ENCODE data around the gene GABRR1. TPM values are rescaled to one million over a fixed set of nuclear protein-coding genes. Genes with fewer than 3 reads are reported as not detected.

GABRR1 gene
- polyA plus RNA-seq, 3 donors from 2014 or later = not detected

GRCh38 chr6:89204096-89204495, 13.1 kb downstream of the GABRR1 start:
- Mint-ChIP-seq H3K9me3 (no peaks in the 10 kb centered on the region), H3K4me1 (no peaks in the 10 kb centered on the region), H3K4me3 (no peak overlapping the region), H3K27ac (no peak overlapping the region), H3K36me3 (no peaks in the 10 kb centered on the region), H3K27me3 (ENCODE audit: low read depth in 3 of 3) (peaks cover 0 to 4% (median 3%) of the 10 kb centered on the region in 3 donors)
- DNase-seq = no peak

GRCh38 chr6:89200706-89201215, 16.4 kb downstream of the GABRR1 start:
- peaks cover 1 to 9% of the 10 kb centered on the region in 2 donors for H3K4me1 Mint-ChIP-seq
- no peak for DNase-seq
- H3K27ac Mint-ChIP-seq = no peak overlapping the region
- no peak overlapping the region for H3K4me3 Mint-ChIP-seq
- peaks cover 0 to 1% (median 0%) of the 10 kb centered on the region in 3 donors for H3K27me3 Mint-ChIP-seq (ENCODE audit: low read depth in 3 of 3)
- H3K9me3 Mint-ChIP-seq = peaks cover 0 to 2% (median under 1%) of the 10 kb centered on the region in 6 donors
- peaks cover 0 to under 1% (median 0%) of the 10 kb centered on the region in 3 donors for H3K36me3 Mint-ChIP-seq

GRCh38 chr6:89199579-89199978, 17.6 kb downstream of the GABRR1 start:
- no peak for DNase-seq
- Mint-ChIP-seq H3K27ac (no peak overlapping the region), H3K9me3 (peaks cover 4 to 14% (median 12%) of the 10 kb centered on the region in 6 donors), H3K27me3 (ENCODE audit: low read depth in 3 of 3) (peaks cover 0 to 1% (median 0%) of the 10 kb centered on the region in 3 donors), H3K36me3 (peaks cover 0 to 10% (median 4%) of the 10 kb centered on the region in 3 donors), H3K4me3 (no peak overlapping the region), H3K4me1 (peaks cover 1 to 9% of the 10 kb centered on the region in 2 donors)

- H3K4me1 Mint-ChIP-seq = peaks cover 1 to 9% of the 10 kb centered on the region in 2 donors
- H3K36me3 Mint-ChIP-seq = peaks cover 0 to 15% (median 4%) of the 10 kb centered on the region in 3 donors
- peaks cover 7 to 26% (median 15%) of the 10 kb centered on the region in 6 donors for H3K9me3 Mint-ChIP-seq
- no peak for DNase-seq
- H3K27ac Mint-ChIP-seq = no peak overlapping the region
- no peak overlapping the region for H3K4me3 Mint-ChIP-seq
- H3K27me3 Mint-ChIP-seq (ENCODE audit: low read depth in 3 of 3) = peaks cover 0 to 5% (median 1%) of the 10 kb centered on the region in 3 donors
Observed at GRCh38 chr6:89198235-89198634, 18.9 kb downstream of the GABRR1 start.

GRCh38 chr6:89197141-89197540, 20.0 kb downstream of the GABRR1 start:
- DNase-seq = peak in 2 of 3 donors; percentile 4 to 12
- no peak overlapping the region for H3K27ac Mint-ChIP-seq

GRCh38 chr6:89194559-89194958, 22.6 kb downstream of the GABRR1 start:
- H3K36me3 Mint-ChIP-seq = peaks cover 0 to 15% (median 4%) of the 10 kb centered on the region in 3 donors
- peaks cover 9 to 26% (median 15%) of the 10 kb centered on the region in 6 donors for H3K9me3 Mint-ChIP-seq
- no peak overlapping the region for H3K4me3 Mint-ChIP-seq
- H3K27ac Mint-ChIP-seq = no peak overlapping the region
- H3K27me3 Mint-ChIP-seq (ENCODE audit: low read depth in 3 of 3) = peaks cover 0 to 8% (median 5%) of the 10 kb centered on the region in 3 donors
- H3K4me1 Mint-ChIP-seq = peaks cover 1 to 9% of the 10 kb centered on the region in 2 donors
- no peak for DNase-seq

More at GRCh38 chr6:89197141-89197540, 20.0 kb downstream of the GABRR1 start:
- peaks cover 9 to 26% (median 15%) of the 10 kb centered on the region in 6 donors for H3K9me3 Mint-ChIP-seq
- peaks cover 0 to 15% (median 4%) of the 10 kb centered on the region in 3 donors for H3K36me3 Mint-ChIP-seq
- H3K4me1 Mint-ChIP-seq = peaks cover 1 to 9% of the 10 kb centered on the region in 2 donors
- H3K4me3 Mint-ChIP-seq = no peak overlapping the region
- H3K27me3 Mint-ChIP-seq (ENCODE audit: low read depth in 3 of 3) = peaks cover 1 to 8% (median 2%) of the 10 kb centered on the region in 3 donors

- Mint-ChIP-seq H3K9me3 (peaks cover 9 to 24% (median 15%) of the 10 kb centered on the region in 6 donors), H3K4me3 (no peak overlapping the region), H3K27ac (no peak overlapping the region), H3K36me3 (peaks cover 0 to 14% (median 4%) of the 10 kb centered on the region in 3 donors), H3K27me3 (ENCODE audit: low read depth in 3 of 3) (peaks cover 0 to 11% (median 5%) of the 10 kb centered on the region in 3 donors), H3K4me1 (no peaks in the 10 kb centered on the region)
- no peak for DNase-seq
Observed at GRCh38 chr6:89190741-89191140, 26.4 kb downstream of the GABRR1 start.

GRCh38 chr6:89187504-89187903, 29.7 kb downstream of the GABRR1 start:
- no peak overlapping the region for H3K27ac Mint-ChIP-seq
- H3K9me3 Mint-ChIP-seq = no peaks in the 10 kb centered on the region
- peaks cover 2 to 4% (median 2%) of the 10 kb centered on the region in 3 donors for H3K27me3 Mint-ChIP-seq (ENCODE audit: low read depth in 3 of 3)
- no peak overlapping the region for H3K4me3 Mint-ChIP-seq
- H3K36me3 Mint-ChIP-seq = no peaks in the 10 kb centered on the region
- no peak for DNase-seq
- no peaks in the 10 kb centered on the region for H3K4me1 Mint-ChIP-seq

- Mint-ChIP-seq H3K9me3 (no peaks in the 10 kb centered on the region), H3K4me1 (no peaks in the 10 kb centered on the region), H3K4me3 (no peak overlapping the region), H3K27me3 (ENCODE audit: low read depth in 3 of 3) (peaks cover 2 to 4% (median 2%) of the 10 kb centered on the region in 3 donors), H3K27ac (no peak overlapping the region), H3K36me3 (no peaks in the 10 kb centered on the region)
- DNase-seq = no peak
Observed at GRCh38 chr6:89186762-89187161, 30.4 kb downstream of the GABRR1 start.

GRCh38 chr6:89184344-89184743, 32.8 kb downstream of the GABRR1 start:
- no peaks in the 10 kb centered on the region for H3K4me1 Mint-ChIP-seq
- no peak overlapping the region for H3K4me3 Mint-ChIP-seq
- no peaks in the 10 kb centered on the region for H3K36me3 Mint-ChIP-seq
- DNase-seq = no peak
- no peaks in the 10 kb centered on the region for H3K9me3 Mint-ChIP-seq
- H3K27me3 Mint-ChIP-seq (ENCODE audit: low read depth in 3 of 3) = peaks cover 2 to 5% (median 4%) of the 10 kb centered on the region in 3 donors
- H3K27ac Mint-ChIP-seq = no peak overlapping the region

GRCh38 chr6:89183294-89183693, 33.9 kb downstream of the GABRR1 start:
- no peak for DNase-seq
- Mint-ChIP-seq H3K27me3 (ENCODE audit: low read depth in 3 of 3) (peaks cover 2 to 5% (median 4%) of the 10 kb centered on the region in 3 donors), H3K4me3 (no peak overlapping the region), H3K36me3 (no peaks in the 10 kb centered on the region), H3K27ac (no peak overlapping the region), H3K4me1 (no peaks in the 10 kb centered on the region), H3K9me3 (no peaks in the 10 kb centered on the region)

GRCh38 chr6:89180971-89181370, 36.2 kb downstream of the GABRR1 start:
- H3K27ac Mint-ChIP-seq = no peak overlapping the region
- DNase-seq = no peak
- no peak overlapping the region for H3K4me3 Mint-ChIP-seq
- no peaks in the 10 kb centered on the region for H3K36me3 Mint-ChIP-seq
- peaks cover 2 to 7% (median 5%) of the 10 kb centered on the region in 3 donors for H3K27me3 Mint-ChIP-seq (ENCODE audit: low read depth in 3 of 3)
- no peaks in the 10 kb centered on the region for H3K4me1 Mint-ChIP-seq
- H3K9me3 Mint-ChIP-seq = no peaks in the 10 kb centered on the region

- H3K4me1 Mint-ChIP-seq = no peaks in the 10 kb centered on the region
- H3K9me3 Mint-ChIP-seq = no peaks in the 10 kb centered on the region
- H3K4me3 Mint-ChIP-seq = no peak overlapping the region
- H3K27ac Mint-ChIP-seq = no peak overlapping the region
- no peaks in the 10 kb centered on the region for H3K36me3 Mint-ChIP-seq
- H3K27me3 Mint-ChIP-seq (ENCODE audit: low read depth in 3 of 3) = peaks cover 0 to 7% (median 5%) of the 10 kb centered on the region in 3 donors
- DNase-seq = no peak
Observed at GRCh38 chr6:89180112-89180511, 37.0 kb downstream of the GABRR1 start.

- no peaks in the 10 kb centered on the region for H3K9me3 Mint-ChIP-seq
- H3K27ac Mint-ChIP-seq = no peak overlapping the region
- H3K36me3 Mint-ChIP-seq = no peaks in the 10 kb centered on the region
Observed at GRCh38 chr6:89173634-89174033, 43.5 kb downstream of the GABRR1 start.

GRCh38 chr6:89172131-89172530, 45.0 kb downstream of the GABRR1 start:
- Mint-ChIP-seq H3K9me3 (no peaks in the 10 kb centered on the region), H3K4me1 (no peaks in the 10 kb centered on the region), H3K4me3 (no peak overlapping the region), H3K27ac (no peak overlapping the region), H3K27me3 (ENCODE audit: low read depth in 3 of 3) (no peaks in the 10 kb centered on the region), H3K36me3 (no peaks in the 10 kb centered on the region)
- DNase-seq = no peak

More at GRCh38 chr6:89173634-89174033, 43.5 kb downstream of the GABRR1 start:
- Mint-ChIP-seq H3K4me1 (no peaks in the 10 kb centered on the region), H3K27me3 (ENCODE audit: low read depth in 3 of 3) (peaks cover 0 to 3% (median 0%) of the 10 kb centered on the region in 3 donors), H3K4me3 (no peak overlapping the region)
- no peak for DNase-seq
